GM18526 (cell line): ENCODE results near the gene CERS6.

Source experiments
- POLR2A ChIP-seq: IDR thresholded peaks from 3 replicates; pipeline ENCODE4 v1.6.1; 2011; ENCODE audit not compliant: insufficient read length; ENCODE audit errors: extremely low read depth

CERS6 gene

GRCh38 chr2:168690381-168690885, 234.4 kb downstream of the CERS6 start:
- no peak for TF ChIP-seq POLR2A

GRCh38 chr2:168691221-168691620, 235.1 kb downstream of the CERS6 start:
- TF ChIP-seq POLR2A, result no peak

- no peak for TF ChIP-seq POLR2A
Observed at GRCh38 chr2:168692132-168692744, 236.2 kb downstream of the CERS6 start.

- no peak for TF ChIP-seq POLR2A
Observed at GRCh38 chr2:168694173-168694572, 238.1 kb downstream of the CERS6 start.

- TF ChIP-seq POLR2A, result no peak
Observed at GRCh38 chr2:168694866-168695265, 238.8 kb downstream of the CERS6 start.

- TF ChIP-seq POLR2A, result no peak
Observed at GRCh38 chr2:168697668-168698121, 241.6 kb downstream of the CERS6 start.

- no peak for TF ChIP-seq POLR2A
Observed at GRCh38 chr2:168698969-168699368, 242.9 kb downstream of the CERS6 start.

- no peak for TF ChIP-seq POLR2A
Observed at GRCh38 chr2:168699844-168700417, 243.9 kb downstream of the CERS6 start.

- TF ChIP-seq POLR2A, result no peak
Observed at GRCh38 chr2:168700615-168701245, 244.7 kb downstream of the CERS6 start.

- TF ChIP-seq POLR2A, result no peak
Observed at GRCh38 chr2:168702579-168702978, 246.5 kb downstream of the CERS6 start.

- TF ChIP-seq POLR2A, result no peak
Observed at GRCh38 chr2:168703926-168704325, 247.9 kb downstream of the CERS6 start.

GRCh38 chr2:168705534-168706470, 249.7 kb downstream of the CERS6 start:
- TF ChIP-seq POLR2A, result no peak

- TF ChIP-seq POLR2A, result no peak
Observed at GRCh38 chr2:168706806-168707205, 250.7 kb downstream of the CERS6 start.

- TF ChIP-seq POLR2A, result no peak
Observed at GRCh38 chr2:168708080-168708479, 252.0 kb downstream of the CERS6 start.

GRCh38 chr2:168710754-168711467, 254.8 kb downstream of the CERS6 start:
- no peak for TF ChIP-seq POLR2A

- TF ChIP-seq POLR2A, result no peak
Observed at GRCh38 chr2:168712053-168712452, 256.0 kb downstream of the CERS6 start.
